Umbilical cord (tissue), 2 donors: Measurements from ENCODE around the gene FTCD. TPM values are rescaled to one million over a fixed set of nuclear protein-coding genes. Genes with fewer than 3 reads are reported as not detected.
"Not testable (repeated sequence)": the region's sequence is repeated elsewhere in the genome, so short reads cannot be mapped to it uniquely, and the experiment has no call there.

Experiments
- DNase-seq: peaks from one replicate; pipeline ENCODE4 v3.0.0-alpha.2; 2015; ENCODE audit warnings: low spot score
- total RNA-seq: library from RNA; depleted of rRNA; stranded (reverse); fragments of >200 nt; gene quantifications from one replicate; pipeline ENCODE4 v1.2.3, GENCODE V29; 2014; ENCODE audit warnings: low replicate concordance; ENCODE audit not compliant: insufficient read depth

The FTCD gene
- total RNA-seq, 1 donor from 2014 or later = not detected

DNA sequence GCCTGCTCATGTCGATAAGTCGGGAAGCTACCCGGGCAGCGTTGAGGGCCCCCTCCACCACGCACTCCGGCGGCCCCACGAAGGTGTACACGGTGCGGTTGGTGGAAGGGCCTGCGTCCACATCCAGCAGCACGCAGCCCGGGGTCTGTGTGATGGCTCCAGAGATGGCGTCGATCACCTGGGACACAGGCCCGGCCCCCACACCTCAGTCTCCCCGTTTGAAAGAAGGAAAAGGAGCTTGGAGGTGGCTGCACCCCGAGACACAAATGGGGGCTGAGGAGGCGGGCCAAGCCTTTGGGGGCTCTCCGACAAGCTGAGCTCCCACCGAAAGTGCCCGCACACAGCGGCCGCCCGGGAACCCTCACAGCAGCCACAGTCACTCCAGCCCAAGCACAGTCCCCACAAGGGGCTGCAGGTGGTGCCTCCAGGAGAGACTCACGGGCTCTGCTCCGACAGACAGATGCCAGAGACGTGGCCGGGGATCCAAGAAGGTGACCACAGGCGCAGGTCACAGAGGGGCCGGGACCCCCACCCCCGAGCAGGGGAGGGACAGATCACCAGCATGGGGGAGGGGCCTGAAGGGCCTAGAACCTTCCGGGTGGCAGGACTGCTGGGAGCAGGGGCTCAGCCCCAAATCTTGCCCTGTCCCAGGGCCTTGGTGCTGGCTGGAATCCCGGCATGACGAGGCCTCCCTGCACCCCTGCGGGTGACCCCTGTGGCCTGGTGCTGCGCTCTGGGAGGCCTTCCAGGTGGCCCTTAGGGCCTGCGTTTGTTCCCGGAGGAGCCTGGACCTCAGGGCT is 1.0 kb downstream of the FTCD start:
- no peak for DNase-seq

DNA sequence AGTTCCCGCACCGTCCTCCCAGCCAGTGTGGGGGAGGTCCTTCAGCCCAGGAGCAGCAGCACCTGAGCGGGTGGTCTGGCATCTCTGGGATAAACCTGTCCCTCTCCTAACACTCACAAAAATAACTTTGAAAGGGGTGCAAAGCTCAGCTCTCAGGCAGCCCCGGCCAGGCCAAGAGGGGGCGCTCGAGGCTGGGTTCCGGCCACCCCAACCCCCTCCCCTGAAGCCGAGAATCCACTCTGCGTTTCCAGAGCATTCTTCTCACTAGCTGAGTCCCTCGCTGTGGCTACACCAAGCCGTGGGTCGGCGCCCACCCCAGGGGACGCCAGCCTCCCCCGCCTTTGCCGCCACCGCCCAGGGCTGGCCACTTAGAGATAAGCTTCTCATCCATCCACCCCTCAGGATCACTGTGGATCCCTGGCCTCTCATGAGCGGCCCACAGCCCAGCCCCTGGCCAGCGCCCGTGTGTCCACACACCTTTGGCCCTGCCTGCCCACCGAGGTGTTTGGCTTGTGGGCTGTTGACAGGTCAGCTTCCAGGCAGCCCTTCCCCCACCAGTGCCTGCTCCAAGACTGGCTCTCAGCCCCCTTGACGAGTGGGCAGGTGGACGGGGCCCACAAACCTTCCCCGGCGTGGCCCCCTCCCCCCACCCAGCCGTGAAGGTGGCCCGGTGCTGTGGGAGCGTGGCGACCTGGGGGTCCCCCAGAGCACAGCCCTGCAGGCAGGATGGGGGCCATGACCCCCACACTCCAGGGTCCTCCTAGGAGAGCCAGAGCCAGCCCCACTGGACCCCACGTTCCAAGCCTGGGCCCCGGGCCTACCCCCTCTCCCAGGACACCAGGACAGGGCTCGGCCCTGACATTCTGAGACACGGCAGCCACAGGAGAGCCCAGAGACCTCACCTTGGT is 1.9 kb downstream of the FTCD start:
- no peak for DNase-seq

DNA sequence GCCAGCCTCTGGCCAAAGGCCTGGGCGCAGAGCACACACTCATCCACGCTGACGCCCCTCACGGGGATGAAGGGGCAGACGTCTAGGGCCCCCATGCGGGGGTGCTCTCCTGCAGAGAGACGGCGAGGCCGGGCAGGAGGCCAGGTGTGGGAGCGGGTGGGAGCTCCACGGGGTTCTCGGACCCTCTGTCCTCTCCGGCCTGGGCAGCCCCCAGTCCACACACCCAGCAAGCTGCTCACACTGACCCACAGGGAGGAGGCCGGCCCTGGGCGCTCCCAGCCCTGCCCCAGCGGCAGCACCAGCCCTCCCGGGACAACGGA is 2.5 kb downstream of the FTCD start:
- DNase-seq = no peak

DNA sequence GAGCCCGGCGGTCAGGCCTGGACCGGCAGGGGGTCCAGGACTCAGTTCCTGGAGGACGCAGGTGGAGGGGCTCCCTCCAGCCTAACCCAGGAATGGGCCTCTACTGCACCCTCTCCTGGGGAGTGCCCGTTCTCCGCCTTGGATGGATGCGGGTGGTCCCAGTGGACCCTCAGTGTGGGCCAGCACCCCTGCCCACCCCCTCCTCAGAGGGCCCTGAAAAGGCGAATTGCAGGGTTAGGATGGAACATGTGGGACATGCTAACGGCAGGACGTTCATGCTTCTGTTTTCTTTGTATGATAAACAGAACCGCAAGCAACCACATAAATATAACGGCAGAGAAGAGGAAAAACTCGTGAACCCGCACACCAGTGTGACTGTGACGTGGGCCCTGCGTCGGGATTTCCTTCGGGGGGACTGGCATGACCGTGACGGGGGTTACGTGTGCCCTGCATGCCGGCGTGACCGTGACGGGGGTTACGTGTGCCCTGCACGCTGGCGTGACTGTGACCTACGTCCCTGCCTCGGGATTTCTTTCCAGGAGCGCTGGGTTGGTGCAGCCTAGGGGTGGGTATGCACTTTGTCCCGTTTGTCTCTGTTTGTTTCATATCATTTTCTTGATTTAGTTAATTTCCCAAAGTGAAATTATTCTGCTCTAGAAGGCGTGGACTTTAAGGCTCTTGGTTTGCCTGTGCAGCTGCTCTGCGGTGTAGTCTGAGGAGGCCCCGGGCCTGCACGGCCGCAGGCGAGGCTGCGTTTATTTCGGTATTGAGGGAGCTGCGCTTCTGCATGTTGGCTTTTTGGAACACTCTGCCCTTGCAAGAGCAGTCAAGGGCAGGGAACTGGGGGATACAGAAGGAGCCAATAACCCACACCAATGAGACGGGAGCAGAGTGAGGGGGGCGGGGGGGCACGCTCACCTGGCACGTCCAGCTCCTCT is 3.1 kb downstream of the FTCD start:
- no peak for DNase-seq

DNA sequence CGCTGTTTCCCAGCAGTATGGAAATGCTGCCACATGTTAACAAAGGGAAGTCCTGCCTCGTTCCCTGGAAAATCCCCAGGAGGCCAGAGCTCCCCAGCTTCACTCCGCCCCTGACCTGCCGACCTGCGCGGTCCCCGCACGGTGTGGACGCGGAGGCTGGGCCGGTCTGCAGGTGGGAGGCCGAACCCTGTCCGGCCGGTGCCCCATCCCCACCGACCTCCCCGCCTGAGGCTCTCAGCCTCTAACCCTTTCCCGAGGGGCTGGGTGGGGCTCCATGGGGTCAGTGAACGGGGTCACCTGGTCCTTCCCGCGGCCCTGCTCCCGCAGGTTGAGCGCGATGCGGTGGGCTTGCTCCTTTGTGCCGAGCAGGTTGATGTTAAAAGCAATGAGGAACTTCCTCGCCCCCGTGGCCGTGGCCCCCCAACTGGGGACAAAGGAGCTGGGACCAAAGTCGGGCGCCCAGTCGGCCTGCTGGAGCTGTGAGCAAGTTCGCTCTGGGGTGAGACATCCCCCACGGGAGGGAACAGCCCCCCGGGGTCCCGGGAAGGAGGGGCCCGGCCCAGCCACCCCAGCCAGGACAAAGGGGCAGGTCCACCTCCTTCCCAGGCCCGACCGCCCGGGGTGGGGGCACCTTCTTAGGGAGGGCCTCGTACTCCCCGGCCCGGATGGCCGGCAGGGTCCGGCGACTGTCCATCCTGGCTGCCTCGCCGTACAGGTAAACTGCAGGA is 4.0 kb downstream of the FTCD start:
- no peak for DNase-seq

DNA sequence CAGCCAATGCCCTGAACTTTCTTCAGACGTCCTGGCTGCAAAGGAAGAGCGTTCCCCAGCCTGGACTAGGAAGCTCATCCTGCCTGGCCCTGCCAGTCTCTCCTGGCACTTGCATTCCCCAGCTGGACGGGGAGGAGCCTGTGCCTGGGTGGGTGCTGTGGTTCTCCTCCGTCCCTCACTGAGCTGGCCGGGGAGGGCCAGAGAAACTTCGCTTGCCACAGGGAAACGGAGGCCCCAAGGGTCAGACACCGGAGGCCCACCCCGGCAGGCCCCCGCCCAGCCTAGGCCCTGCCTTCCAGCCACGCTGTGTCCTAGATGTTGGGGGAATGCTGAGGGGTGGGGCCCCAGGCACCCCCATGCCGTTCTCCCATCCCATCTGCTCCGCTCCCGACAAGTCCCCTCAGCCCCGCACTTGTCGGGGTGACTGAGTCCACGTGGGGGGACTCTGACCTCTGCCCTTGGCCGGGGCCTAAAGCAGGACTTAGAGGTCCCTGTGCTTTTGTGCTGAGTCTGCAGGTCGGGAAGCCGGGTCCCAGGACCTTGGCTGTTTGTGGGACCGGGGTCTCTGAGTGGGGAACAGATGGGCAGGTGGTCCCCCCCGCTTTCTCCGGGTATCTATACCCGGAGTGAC is 4.8 kb downstream of the FTCD start:
- DNase-seq = no peak

DNA sequence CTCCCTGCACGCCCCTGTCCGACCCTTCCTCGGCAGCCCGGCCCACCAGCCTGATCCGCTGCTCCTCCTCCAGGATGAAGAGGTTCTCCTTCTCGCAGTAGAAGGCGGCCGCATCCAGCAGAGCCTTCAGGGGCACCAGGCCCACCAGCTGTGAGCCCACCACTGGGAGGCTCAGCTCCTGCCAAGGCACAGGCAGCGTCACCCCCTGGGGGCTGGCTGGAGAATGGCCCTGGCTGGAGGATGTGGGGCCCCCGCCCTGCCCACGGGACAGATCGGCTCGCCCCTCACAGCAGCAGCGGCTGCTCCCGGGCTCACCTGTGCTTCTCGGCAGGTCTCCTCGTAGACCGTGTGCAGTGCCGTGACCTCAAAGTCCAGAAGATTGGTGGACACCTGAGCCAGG is 5.3 kb downstream of the FTCD start:
- no peak for DNase-seq

DNA sequence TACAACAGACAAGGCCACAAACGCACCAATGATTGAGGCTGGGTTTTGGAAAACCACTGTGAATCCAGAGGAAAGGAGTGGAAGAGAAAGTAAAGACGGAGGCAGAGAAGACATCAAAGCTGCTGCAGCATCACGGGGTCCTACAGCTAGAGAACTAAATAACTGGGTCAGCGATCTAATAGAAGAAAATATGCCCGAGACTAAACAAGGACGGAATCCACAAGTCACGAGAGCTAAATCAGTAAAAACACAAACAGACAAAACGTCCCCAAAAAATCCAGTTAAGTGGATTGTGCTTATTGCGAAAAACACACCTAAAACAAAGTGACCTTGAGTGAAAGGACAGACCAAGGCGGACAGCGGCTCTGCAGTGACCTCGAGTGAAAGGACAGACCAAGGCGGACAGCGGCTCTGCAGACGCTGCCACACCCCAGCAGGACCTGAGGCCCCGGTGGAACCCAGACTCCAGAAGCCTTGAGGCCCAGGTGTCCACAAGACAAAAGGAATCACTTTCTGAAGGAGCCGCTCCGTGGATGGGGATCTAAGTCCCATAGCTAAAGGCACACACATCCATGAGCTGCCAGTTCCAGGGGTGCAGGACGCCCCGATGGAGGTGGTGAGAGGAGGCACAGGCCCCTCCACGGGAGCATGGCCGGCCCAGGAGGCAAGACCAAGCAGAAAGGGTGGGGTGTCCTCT is 6.0 kb downstream of the FTCD start:
- DNase-seq = no peak

DNA sequence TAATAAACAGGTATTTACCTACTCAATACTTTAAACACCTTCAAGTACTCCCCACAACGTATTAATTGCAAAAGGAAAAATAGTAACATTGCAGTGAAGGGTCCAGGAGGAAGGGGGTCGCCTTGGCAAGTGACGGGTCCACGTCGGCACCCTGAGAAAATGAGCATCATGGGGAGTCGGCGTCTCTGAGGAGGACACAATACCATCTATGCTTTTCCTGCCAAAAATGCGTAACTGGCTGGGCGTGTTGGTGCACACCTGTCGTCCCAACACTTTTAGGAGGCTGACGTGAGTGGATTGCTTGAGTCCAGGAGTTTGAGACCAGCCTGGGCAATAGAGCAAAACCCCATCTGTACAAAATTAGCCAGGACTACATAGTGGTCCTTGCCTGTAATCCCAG is 7.3 kb downstream of the FTCD start:
- no peak for DNase-seq

DNA sequence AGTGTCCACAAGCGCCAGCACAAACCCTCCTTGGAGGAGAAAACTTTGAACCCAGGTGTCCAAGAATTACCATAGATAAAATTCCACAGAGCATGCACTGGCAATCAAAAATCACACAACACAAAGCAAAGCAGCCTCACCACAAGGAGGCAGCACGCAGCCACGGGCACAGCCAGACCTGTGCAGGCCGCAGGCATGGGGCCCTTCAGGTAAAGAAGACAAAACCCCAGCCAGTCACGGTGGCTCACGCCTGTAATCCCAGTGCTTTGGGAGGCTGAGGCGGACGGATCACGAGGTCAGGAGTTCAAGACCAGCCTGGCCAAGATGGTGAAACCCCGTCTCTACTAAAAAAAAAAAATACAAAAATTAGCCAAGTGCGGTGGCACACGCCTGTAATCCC is 8.0 kb downstream of the FTCD start:
- DNase-seq = not testable (repeated sequence)

DNA sequence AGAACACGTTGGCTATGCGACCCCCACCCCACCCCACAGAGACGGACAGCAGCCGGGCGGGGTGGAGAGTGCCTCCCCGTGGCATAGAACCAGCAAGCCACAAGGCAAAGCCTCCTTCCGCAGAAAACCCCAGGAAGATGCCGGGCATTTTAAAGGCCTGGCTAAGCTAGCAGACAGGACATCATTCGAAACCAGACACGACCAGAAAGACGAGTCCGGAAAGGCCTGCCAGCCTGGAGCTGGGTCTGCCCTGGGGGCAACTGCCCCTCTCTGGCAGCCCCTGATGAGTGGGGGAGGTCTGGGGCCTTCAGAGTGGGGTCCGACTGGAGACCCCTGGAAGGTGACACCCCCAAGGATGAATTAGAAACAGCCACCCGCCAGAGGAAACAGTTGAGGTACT is 8.5 kb downstream of the FTCD start:
- no peak for DNase-seq

DNA sequence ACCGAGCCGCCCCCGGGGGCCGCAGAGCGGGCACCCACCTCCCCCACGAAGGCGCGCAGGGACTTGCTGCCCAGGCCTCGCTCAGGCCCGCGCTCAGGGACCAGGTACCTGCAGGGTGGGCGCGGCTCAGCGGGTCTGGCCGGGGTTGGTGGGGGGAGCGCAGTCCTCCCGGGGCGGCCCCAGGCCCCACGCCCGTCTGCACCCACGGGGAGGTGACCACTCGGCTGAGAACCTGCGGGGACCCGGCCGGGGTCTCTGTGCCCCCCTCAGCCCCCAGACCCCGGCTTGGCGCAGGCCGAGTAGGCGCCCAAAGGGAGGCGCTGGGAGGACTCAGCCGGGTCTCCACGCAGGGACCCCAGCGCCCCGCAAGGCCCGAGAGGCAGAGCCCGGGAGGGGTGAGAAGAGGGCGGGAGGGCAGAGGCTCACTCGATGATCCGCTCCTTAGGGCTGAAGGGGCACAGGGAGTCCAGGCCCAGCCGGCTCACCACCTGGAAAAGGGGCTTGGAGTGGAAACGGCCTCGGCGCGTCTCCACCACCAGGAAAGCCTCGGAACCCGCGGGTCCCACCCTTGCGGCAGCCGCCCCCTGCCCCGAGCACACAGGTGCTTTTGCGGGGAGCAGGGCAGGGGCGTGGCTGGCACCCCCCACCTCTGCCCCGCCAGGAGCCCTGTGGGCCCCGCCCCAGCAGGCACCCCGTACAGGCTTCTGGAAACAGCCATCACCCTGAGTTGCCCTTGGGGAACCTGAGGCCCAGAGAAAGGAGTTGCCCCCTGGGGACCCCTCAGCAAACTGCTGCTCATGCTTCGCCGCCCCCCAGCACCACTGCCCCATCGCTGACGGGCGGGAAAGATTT is 9.3 kb downstream of the FTCD start:
- no peak for DNase-seq

DNA sequence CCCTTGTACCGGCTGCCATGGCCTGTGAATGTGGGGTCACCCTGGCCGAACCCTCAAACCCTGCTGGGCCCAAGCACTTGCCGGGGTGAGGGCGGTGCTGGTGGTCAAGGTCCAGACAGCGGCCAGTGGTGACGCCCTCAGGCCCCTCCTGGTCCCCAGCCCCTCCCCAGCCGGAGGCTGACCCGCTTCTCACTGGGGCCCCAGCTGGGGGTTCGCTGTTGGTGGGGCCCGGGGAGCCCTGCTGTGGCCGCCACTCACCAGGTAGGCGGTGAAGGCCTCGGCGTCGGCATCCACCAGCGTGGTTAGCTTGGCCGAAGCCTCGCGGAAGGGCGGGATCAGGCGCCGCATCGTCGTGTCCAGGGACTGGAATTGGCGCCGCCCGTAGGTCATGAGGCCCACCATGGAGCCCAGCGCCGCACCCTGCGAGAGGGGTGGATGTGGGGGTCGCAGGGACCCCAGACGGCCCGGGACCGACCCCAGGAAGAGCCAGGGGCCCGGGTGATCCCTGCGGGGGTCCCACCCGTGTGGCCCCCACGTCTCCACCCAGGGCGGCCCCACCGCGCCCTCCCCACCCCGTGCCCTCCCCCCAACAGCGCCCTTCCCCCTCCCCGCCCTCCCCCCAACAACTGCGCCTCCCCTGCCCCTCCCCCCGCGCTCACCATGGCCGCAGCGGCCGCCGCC is 10.1 kb downstream of the FTCD start:
- DNase-seq = no peak

DNA sequence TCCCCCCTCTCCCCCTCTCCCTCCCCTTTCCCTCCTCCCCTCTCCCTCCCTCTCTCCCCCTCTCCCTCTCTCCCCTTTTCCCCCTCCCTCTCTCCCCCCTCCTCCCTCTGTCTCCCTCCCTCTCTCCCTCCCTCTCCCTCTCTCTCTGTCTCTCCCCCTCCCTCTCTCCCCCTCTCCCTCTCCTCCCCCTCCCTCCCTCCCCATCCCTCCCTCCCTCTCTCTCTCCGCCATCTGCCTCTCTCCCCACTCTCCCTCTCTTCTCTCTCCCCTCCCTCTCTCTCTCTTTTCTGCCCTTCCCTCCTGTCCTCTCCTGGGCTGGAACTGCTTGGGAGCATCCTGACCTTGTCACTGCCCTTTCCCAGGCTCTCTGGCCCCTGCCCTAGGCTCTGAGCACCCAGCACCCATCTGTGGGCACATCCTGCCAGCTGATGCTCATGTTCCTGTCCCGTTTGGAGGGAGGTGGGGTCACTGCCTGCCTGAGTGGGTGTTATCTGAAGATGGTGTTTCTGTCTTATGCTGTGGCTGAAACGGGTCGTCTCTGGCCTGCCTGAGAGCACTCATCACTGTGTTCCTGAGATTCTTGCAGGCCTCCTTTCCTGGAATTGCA is 10.8 kb downstream of the FTCD start:
- DNase-seq = no peak

DNA sequence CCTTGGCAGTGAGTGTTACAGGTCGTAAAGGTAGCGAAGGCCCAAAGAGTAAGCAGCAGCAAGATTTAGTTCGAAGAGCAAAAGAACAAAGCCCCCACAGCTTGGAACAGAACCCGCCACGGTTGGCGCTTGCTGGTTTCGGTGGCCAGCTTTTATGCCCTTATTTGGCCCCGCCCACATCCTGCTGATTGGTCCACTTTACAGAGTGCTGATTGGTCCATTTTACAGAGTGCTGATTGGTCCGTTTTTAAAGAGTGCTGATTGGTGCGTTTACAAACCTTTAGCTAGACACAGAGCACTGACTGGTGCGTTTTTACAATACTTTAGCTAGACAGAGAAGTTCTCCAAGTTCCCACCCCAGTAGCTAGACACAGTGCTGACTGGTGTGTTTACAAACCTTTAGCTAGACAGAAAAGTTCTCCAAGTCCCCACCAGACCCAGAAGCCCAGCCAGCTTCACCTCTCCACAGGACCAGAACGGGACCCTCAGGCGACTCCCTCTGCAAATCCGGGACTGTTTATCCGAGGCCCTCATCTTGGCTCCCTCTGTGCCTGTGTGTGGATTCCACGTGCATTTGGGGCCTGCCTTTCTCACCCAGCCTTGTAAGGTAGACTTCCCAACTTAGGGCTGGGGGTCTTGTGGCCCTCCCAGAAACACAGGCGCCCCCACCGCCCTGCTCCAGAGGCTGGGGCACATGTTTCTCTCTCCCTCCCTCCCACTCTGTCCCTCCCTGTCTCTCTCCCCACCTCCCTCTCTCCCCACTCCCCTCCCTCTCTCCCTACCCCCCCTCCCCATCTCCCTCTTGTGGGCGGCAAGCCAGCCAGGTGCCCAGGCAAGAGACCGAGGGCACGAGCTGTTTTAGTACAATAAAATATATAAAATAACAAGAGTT is 12.6 kb downstream of the FTCD start:
- DNase-seq = no peak

DNA sequence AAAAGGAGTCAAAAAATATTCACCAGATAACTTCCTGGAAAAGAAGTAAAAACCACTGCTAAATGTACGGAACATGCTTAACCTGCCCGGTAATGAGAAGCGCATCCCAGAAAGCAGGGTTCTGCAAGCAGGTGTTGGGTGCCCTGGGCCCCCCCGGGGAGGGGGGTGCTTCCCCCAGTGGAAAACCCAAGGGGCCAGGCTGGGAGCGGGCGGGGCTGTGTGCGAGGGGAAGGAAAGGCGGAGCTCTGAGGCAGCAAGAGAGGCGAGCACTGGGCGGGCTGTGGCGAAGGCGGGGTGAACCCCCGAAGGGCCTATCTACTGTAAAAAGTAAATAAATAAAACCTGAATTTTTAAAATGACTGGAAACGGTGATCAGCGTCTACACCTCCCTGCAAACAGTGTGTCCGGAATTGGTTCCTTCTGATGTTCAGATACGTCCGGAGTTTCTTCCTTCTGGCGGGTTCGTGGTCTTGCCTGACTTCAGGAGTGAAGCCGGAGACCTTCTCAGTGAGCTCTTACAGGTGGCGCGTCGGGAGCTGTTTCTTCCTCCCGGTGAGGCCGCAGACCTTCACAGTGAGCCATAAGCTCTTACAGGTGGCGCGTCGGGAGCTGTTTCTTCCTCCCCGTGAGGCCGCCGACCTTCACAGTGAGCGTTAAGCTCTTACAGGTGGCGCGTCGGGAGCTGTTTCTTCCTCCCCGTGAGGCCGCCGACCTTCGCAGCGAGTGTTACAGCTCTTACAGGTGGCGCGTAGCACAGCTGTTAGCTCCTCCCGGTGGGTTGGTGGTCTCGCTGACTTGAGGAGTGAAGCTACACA is 13.4 kb downstream of the FTCD start:
- no peak for DNase-seq
